ENCODE results near the gene ABO. TPM values are rescaled to one million over a fixed set of nuclear protein-coding genes. Genes with fewer than 3 reads are reported as not detected.
A peak's percentile ranks its signal among the peaks of the same experiment; 100 is the strongest.
"Not testable (repeated sequence)": the region's sequence is repeated elsewhere in the genome, so short reads cannot be mapped to it uniquely, and the experiment has no call there.

ABO gene
- total RNA-seq, 2 experiments from 2014 or later, result 0.19 to 0.31 TPM

GRCh38 chr9:133238851-133239532, 36.0 kb downstream of the ABO start:
- POLR2A ChIA-PET, result no interaction called here
- H3K27ac Mint-ChIP-seq, result no peak overlapping the region

GRCh38 chr9:133238272-133238850, 36.6 kb downstream of the ABO start:
- intact Hi-C loops (cut with DNase I, micrococcal nuclease), result loop anchor here in 1 of 2 experiments (2.0 kb wide), 1 partner anchor 166 kb away; no protein-coding TSS in a partner anchor
- H3K27me3 Mint-ChIP-seq, result peaks cover 28% of the 10 kb centered on the region
- H3K4me3 Mint-ChIP-seq, result no peak overlapping the region
- no peak for TF ChIP-seq CTCF (IDR thresholded peaks at IDR 0.05)
- ChIA-PET POLR2A (no interaction called here), CTCF (interaction anchor here (0.6 to 1.3 kb wide), 4 partner anchors 8 to 38 kb away, joined by 3 to 5 read pairs (median 3); no protein-coding TSS in a partner anchor)
- Histone ChIP-seq H3K9me3 (ENCODE audit: control insufficient read depth in 1 of 2, insufficient read depth in 1 of 2, low read length in 2 of 2) (peaks cover 0 to 16% of the 10 kb centered on the region in 2 experiments), H3K4me3 (ENCODE audit: low read length) (peak overlapping the region; percentile 30), H3K36me3 (ENCODE audit: insufficient read depth, low read length) (no peaks in the 10 kb centered on the region), H3K27ac (ENCODE audit: low read depth in 1 of 2, low read length in 2 of 2) (no peak overlapping the region), H3K27me3 (ENCODE audit: control insufficient read depth in 1 of 2, insufficient read depth in 2 of 2, low read length in 2 of 2) (peaks cover 4 to 15% of the 10 kb centered on the region in 2 experiments), H3K4me1 (ENCODE audit: insufficient read depth, low read length) (peaks cover 13% of the 10 kb centered on the region)
- H3K9me3 Mint-ChIP-seq, result no peaks in the 10 kb centered on the region
- H3K4me1 Mint-ChIP-seq (ENCODE audit: low read depth), result peaks cover 10% of the 10 kb centered on the region
- peak; percentile 41 for ATAC-seq (ENCODE audit: poor library complexity)
- DNase-seq, result peak in 10 of 14 experiments; percentile 9 to 54 (median 25)
- H3K27ac Mint-ChIP-seq, result no peak overlapping the region
- no peaks in the 10 kb centered on the region for H3K36me3 Mint-ChIP-seq (ENCODE audit: low read depth)

More at GRCh38 chr9:133238851-133239532, 36.0 kb downstream of the ABO start:
- CTCF ChIA-PET, result interaction anchor here (0.6 to 1.3 kb wide), 4 partner anchors 9 to 39 kb away, joined by 3 to 5 read pairs (median 3); no protein-coding TSS in a partner anchor
- peaks cover 31% of the 10 kb centered on the region for H3K27me3 Mint-ChIP-seq
- peak; percentile 62 for TF ChIP-seq CTCF (IDR thresholded peaks at IDR 0.05)
- intact Hi-C loops (cut with DNase I, micrococcal nuclease), result loop anchor here (1.0 to 2.0 kb wide), 3 partner anchors 165 to 247 kb away; no protein-coding TSS in a partner anchor
- Histone ChIP-seq H3K9me3 (ENCODE audit: control insufficient read depth in 1 of 2, insufficient read depth in 1 of 2, low read length in 2 of 2) (peaks cover 0 to 16% of the 10 kb centered on the region in 2 experiments), H3K4me3 (ENCODE audit: low read length) (peak overlapping the region; percentile 30), H3K27ac (ENCODE audit: low read depth in 1 of 2, low read length in 2 of 2) (no peak overlapping the region), H3K36me3 (ENCODE audit: insufficient read depth, low read length) (no peaks in the 10 kb centered on the region), H3K27me3 (ENCODE audit: control insufficient read depth in 1 of 2, insufficient read depth in 2 of 2, low read length in 2 of 2) (peaks cover 4 to 15% of the 10 kb centered on the region in 2 experiments), H3K4me1 (ENCODE audit: insufficient read depth, low read length) (peaks cover 13% of the 10 kb centered on the region)
- DNase-seq (peak; percentile 32 to 80 (median 61)), ATAC-seq (ENCODE audit: poor library complexity) (peak; percentile 91)
- no peaks in the 10 kb centered on the region for H3K9me3 Mint-ChIP-seq
- peaks cover 10% of the 10 kb centered on the region for H3K4me1 Mint-ChIP-seq (ENCODE audit: low read depth)
- no peaks in the 10 kb centered on the region for H3K36me3 Mint-ChIP-seq (ENCODE audit: low read depth)
- H3K4me3 Mint-ChIP-seq, result peak overlapping the region; percentile 56

GRCh38 chr9:133237035-133237731, 37.8 kb downstream of the ABO start:
- H3K9me3 Mint-ChIP-seq, result no peaks in the 10 kb centered on the region
- no peak for DNase-seq
- Histone ChIP-seq H3K27me3 (ENCODE audit: control insufficient read depth in 1 of 2, insufficient read depth in 2 of 2, low read length in 2 of 2) (peaks cover 4 to 15% of the 10 kb centered on the region in 2 experiments), H3K27ac (ENCODE audit: low read depth in 1 of 2, low read length in 2 of 2) (no peak overlapping the region), H3K36me3 (ENCODE audit: insufficient read depth, low read length) (no peaks in the 10 kb centered on the region), H3K4me1 (ENCODE audit: insufficient read depth, low read length) (peaks cover 13% of the 10 kb centered on the region), H3K9me3 (ENCODE audit: control insufficient read depth in 1 of 2, insufficient read depth in 1 of 2, low read length in 2 of 2) (peaks cover 0 to 16% of the 10 kb centered on the region in 2 experiments), H3K4me3 (ENCODE audit: low read length) (no peak overlapping the region)
- ATAC-seq (ENCODE audit: poor library complexity), result no peak
- H3K27ac Mint-ChIP-seq, result no peak overlapping the region
- no peak overlapping the region for H3K4me3 Mint-ChIP-seq
- ChIA-PET CTCF (no interaction called here), POLR2A (no interaction called here)
- no peak for TF ChIP-seq CTCF (IDR thresholded peaks at IDR 0.05)
- H3K27me3 Mint-ChIP-seq, result peaks cover 26% of the 10 kb centered on the region
- intact Hi-C loops (cut with DNase I, micrococcal nuclease), result no loop called here
- H3K36me3 Mint-ChIP-seq (ENCODE audit: low read depth), result no peaks in the 10 kb centered on the region
- peaks cover 10% of the 10 kb centered on the region for H3K4me1 Mint-ChIP-seq (ENCODE audit: low read depth)

- peaks cover 10% of the 10 kb centered on the region for H3K4me1 Mint-ChIP-seq (ENCODE audit: low read depth)
- H3K36me3 Mint-ChIP-seq (ENCODE audit: low read depth); POLR2A ChIA-PET; H3K36me3 ChIP-seq (ENCODE audit: insufficient read depth, low read length); H3K4me3 Mint-ChIP-seq; H3K27ac Mint-ChIP-seq; H3K9me3 Mint-ChIP-seq; H3K27ac ChIP-seq (ENCODE audit: low read depth in 1 of 2, low read length in 2 of 2); H3K4me3 ChIP-seq (ENCODE audit: low read length); intact Hi-C loops (cut with DNase I, micrococcal nuclease); CTCF ChIA-PET; DNase-seq; ATAC-seq (ENCODE audit: poor library complexity): not testable (repeated sequence)
- H3K27me3 Mint-ChIP-seq, result peaks cover 22% of the 10 kb centered on the region
- Histone ChIP-seq H3K9me3 (ENCODE audit: control insufficient read depth in 1 of 2, insufficient read depth in 1 of 2, low read length in 2 of 2) (peaks cover 0 to 16% of the 10 kb centered on the region in 2 experiments), H3K27me3 (ENCODE audit: control insufficient read depth in 1 of 2, insufficient read depth in 2 of 2, low read length in 2 of 2) (peaks cover 4 to 15% of the 10 kb centered on the region in 2 experiments), H3K4me1 (ENCODE audit: insufficient read depth, low read length) (peaks cover 13% of the 10 kb centered on the region)
These were observed 38.5 kb downstream of the ABO start for GRCh38 chr9:133236291-133237034.

All from CD4-positive, alpha-beta T cell (primary cell).